ENCODE data around the gene KAT8.

DNA sequence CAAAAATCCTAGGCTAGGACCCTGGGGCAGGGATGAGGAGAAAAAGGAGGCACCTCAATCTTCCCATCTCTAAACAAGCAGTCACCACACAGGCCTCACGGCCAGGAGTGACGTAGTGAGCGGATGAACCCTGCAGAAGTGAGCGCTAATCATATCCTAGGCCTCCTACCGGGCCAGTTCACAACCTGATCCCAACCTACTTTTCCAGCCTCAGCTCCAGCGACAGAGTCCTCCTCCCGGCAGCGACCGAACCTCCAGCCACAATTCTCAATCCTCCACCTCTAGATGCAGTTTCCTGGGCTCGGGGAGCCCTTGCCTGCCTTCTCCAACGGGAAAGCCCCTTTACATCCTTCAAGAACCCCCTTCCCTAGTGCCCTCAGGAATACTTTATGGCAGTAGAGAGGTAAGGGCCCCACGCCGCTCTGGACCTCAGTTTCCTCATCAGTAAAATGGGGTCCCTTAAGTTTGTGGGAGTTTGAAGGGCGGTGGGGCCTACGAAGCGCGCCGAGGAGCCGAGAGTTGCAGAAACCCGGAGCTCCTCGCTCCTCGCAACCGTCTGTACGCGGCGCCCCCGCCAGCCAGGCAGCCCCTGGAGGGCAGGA lies 44.8 kb upstream of the KAT8 start:
- TF ChIP-seq, protein P1, sequence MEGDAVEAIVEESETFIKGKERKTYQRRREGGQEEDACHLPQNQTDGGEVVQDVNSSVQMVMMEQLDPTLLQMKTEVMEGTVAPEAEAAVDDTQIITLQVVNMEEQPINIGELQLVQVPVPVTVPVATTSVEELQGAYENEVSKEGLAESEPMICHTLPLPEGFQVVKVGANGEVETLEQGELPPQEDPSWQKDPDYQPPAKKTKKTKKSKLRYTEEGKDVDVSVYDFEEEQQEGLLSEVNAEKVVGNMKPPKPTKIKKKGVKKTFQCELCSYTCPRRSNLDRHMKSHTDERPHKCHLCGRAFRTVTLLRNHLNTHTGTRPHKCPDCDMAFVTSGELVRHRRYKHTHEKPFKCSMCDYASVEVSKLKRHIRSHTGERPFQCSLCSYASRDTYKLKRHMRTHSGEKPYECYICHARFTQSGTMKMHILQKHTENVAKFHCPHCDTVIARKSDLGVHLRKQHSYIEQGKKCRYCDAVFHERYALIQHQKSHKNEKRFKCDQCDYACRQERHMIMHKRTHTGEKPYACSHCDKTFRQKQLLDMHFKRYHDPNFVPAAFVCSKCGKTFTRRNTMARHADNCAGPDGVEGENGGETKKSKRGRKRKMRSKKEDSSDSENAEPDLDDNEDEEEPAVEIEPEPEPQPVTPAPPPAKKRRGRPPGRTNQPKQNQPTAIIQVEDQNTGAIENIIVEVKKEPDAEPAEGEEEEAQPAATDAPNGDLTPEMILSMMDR (IDR thresholded peaks at IDR 0.05; ENCODE audit: low read depth, low read length, missing input control): no peak
- TF ChIP-seq, protein P2, sequence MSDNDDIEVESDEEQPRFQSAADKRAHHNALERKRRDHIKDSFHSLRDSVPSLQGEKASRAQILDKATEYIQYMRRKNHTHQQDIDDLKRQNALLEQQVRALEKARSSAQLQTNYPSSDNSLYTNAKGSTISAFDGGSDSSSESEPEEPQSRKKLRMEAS (IDR thresholded peaks at IDR 0.05): no peak
- no peak for TF ChIP-seq HNF4A (conservative IDR thresholded peaks at IDR 0.05)
